ENCODE results near the gene PRPF19. TPM values are rescaled to one million over a fixed set of nuclear protein-coding genes. Genes with fewer than 3 reads are reported as not detected.

The PRPF19 gene
- total RNA-seq, 2 experiments from 2014 or later = 199 to 204 TPM

GRCh38 chr11:60855726-60856633, 50.4 kb downstream of the PRPF19 start, which contains the start of gene PTGDR2:
Gene PTGDR2, minus strand, starts transcription at chr11:60855950. Its CDS starts 2,228 bp downstream, at chr11:60853722.
- POLR2A ChIA-PET = interaction anchor here (0.5 to 0.6 kb wide), 2 partner anchors 9 to 255 kb away, joined by 3 to 5 read pairs; no protein-coding TSS in a partner anchor
- CTCF ChIA-PET = interaction anchor here (1.3 kb wide), 1 partner anchor 25 kb away, joined by 5 read pairs; no protein-coding TSS in a partner anchor

GRCh38 chr11:60854847-60855725, 51.3 kb downstream of the PRPF19 start:
- ChIA-PET POLR2A (interaction anchor here (0.5 to 0.6 kb wide), 2 partner anchors 8 to 256 kb away, joined by 3 to 5 read pairs; no protein-coding TSS in a partner anchor), CTCF (interaction anchor here (0.6 kb wide), 1 partner anchor 288 kb away, joined by 3 read pairs; no protein-coding TSS in a partner anchor)

GRCh38 chr11:60854140-60854846, 52.1 kb downstream of the PRPF19 start:
- ChIA-PET CTCF (no interaction called here), POLR2A (no interaction called here)

GRCh38 chr11:60852982-60853950, 53.1 kb downstream of the PRPF19 start:
- CTCF ChIA-PET = no interaction called here
- POLR2A ChIA-PET = no interaction called here

- ChIA-PET CTCF (no interaction called here), POLR2A (interaction anchor here (0.5 to 1.4 kb wide), 2 partner anchors 8 to 10 kb away, joined by 3 to 4 read pairs; partner anchors contain the start of gene CCDC86)
These were observed 54.0 kb downstream of the PRPF19 start for GRCh38 chr11:60852117-60852981.

GRCh38 chr11:60851327-60852104, 54.9 kb downstream of the PRPF19 start:
- ChIA-PET POLR2A (interaction anchor here (1.4 kb wide), 1 partner anchor 9 kb away, joined by 3 read pairs; the partner anchor contains the start of gene CCDC86), CTCF (interaction anchor here (0.8 to 1.4 kb wide), 2 partner anchors 25 to 48 kb away, joined by 3 read pairs; no protein-coding TSS in a partner anchor)

GRCh38 chr11:60849641-60850520, 56.5 kb downstream of the PRPF19 start:
- CTCF ChIA-PET = interaction anchor here (1.4 kb wide), 1 partner anchor 27 kb away, joined by 3 read pairs; no protein-coding TSS in a partner anchor
- POLR2A ChIA-PET = no interaction called here

GRCh38 chr11:60848714-60849151, 57.7 kb downstream of the PRPF19 start:
- ChIA-PET POLR2A (no interaction called here), CTCF (interaction anchor here (1.0 kb wide), 1 partner anchor 18 kb away, joined by 4 read pairs; no protein-coding TSS in a partner anchor)

- CTCF ChIA-PET = interaction anchor here (1.0 kb wide), 1 partner anchor 17 kb away, joined by 4 read pairs; no protein-coding TSS in a partner anchor
- POLR2A ChIA-PET = no interaction called here
These were observed 58.5 kb downstream of the PRPF19 start for GRCh38 chr11:60847896-60848295.

- POLR2A ChIA-PET = interaction anchor here (0.6 kb wide), 1 partner anchor 8 kb away, joined by 3 read pairs; the partner anchor contains the start of gene PTGDR2
- CTCF ChIA-PET = interaction anchor here (1.4 kb wide), 1 partner anchor 17 kb away, joined by 7 read pairs; no protein-coding TSS in a partner anchor
These were observed 59.1 kb downstream of the PRPF19 start for GRCh38 chr11:60847281-60847680.

GRCh38 chr11:60845338-60845737, 61.0 kb downstream of the PRPF19 start:
- ChIA-PET CTCF (interaction anchor here (1.3 kb wide), 1 partner anchor 13 kb away, joined by 3 read pairs; no protein-coding TSS in a partner anchor), POLR2A (no interaction called here)

- CTCF ChIA-PET = interaction anchor here (1.3 kb wide), 1 partner anchor 12 kb away, joined by 3 read pairs; no protein-coding TSS in a partner anchor
- POLR2A ChIA-PET = no interaction called here
These were observed 61.5 kb downstream of the PRPF19 start for GRCh38 chr11:60844870-60845221.

- ChIA-PET CTCF (interaction anchor here (1.3 kb wide), 1 partner anchor 12 kb away, joined by 3 read pairs; no protein-coding TSS in a partner anchor), POLR2A (no interaction called here)
These were observed 62.1 kb downstream of the PRPF19 start for GRCh38 chr11:60844045-60844869.

Measured in activated CD8-positive, alpha-beta memory T cell treated with anti-CD3 and anti-CD28 coated beads for 36 hours (primary cell).